SKM-1 (cell line): ENCODE measurements around the gene PRDX2.

Source experiments
- DNase-seq: peaks from one replicate; lab custom pipeline; 2025; ENCODE audit not compliant: unreplicated experiment; lab: John Stamatoyannopoulos, UW

Gene PRDX2

DNA sequence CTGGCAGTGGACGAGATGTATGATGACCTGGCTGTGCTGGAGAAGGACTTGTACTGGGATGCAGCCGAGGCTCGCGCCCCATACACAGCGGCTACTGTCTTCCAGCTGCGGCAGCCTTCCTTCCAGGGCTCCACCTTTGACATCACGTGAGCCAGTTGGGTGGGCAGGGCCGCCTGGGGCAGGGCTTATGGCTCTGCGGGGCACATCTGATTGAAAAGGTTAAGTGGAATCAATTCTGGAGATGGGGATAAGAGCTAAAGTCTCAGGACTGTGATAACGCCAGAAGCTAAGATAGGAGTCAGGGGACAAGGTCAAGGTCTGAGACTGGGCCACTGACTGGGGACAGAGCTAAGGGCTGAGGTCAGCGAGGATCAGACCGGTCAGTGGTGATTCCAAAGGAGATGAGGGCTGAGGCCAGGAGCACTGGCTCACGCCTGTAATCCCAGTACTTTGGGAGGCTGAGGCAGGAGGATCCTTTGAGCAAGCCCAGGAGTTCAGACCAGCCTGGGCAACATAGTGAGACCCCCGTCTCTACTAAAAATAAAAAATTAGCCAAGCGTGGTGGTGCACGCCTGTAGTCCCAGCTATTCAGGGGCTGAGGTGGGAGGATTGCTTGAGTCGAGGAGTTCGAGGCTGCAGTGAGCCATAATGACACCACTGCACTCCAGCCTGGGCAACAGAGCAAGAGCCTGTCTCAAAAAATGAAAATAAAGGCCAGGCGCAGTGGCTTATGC lies 45.3 kb downstream of the PRDX2 start:
- DNase-seq = no peak

DNA sequence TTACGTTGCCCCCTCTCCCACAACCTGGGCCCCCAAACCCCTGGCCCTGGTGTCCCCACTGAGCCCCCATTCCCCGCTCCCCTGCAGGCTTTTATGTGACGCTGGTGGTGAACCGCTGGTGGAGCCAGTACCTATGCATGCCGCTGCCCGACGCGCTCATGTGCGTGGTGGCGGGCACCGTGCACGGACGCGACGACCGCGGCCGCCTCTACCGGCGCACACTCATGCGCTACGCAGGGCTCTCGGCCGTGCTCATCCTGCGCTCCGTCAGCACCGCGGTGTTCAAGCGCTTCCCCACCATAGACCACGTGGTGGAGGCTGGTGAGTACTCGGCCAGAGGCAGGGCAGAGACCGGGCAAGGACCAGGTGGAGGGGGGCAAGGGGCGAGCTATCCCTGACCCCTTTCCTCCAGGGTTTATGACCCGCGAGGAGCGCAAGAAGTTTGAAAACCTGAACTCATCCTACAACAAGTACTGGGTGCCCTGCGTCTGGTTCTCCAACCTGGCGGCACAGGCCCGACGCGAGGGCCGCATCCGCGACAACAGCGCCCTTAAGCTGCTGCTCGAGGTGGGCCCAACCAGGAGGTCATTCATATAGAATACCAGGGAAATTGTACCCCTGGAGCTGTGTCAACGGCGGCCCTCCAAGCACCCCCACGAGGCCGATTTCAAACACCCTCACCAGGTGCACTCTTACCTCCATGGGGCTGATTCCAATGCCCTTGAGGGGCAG lies 47.0 kb downstream of the PRDX2 start:
- DNase-seq = no peak

DNA sequence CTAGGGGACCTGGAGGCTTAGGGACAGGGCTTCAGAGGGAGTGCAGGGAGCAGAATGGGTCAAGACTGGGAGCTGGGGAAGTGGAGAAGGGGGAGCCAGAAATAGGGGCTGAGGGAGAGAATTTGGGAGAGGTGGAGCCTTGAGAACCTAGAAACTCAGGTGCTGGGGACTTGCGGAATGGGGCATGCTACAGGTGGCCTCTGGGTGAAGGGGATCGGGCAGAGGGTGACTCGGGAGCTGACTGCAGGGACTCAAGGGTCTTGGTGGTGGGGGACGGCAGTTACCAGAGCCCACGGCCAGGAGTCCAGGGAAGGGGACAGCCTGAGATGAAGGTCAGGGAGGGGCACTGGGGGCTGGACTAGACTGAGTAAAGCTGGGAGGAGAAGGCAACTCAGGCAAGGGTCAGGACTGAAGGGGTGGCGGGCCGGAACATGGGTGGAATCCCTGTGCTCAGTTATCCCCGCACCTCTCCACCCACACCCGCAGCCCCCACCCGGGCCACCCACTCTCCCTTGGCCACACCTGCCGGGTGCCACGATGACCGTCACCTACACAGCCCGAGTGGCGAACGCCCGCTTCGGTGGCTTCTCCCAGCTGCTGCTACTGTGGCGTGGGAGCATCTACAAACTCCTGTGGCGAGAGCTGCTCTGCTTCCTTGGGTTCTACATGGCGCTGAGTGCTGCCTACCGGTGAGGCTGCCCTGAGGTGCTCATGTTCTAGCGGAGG lies 49.4 kb downstream of the PRDX2 start:
- no peak for DNase-seq

DNA sequence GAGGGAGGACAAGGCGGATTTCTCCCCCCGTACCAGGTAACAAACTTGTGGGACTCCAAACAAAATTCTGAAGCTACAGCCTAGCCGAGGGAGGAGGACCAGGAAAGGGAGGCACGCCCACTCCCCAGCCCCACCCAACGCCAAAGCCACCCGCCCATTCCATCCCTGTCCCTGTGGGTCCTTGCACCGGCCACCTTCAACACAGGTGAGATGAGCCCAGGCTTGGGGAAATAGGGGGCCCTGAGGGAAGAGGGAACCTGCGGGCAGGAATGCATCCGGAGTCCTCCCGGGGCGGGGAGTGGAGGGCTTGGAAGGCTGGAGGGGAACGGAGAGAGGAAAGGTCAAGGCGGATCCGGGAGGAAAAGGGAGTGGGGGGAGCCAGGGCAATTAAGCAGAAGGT lies 50.0 kb downstream of the PRDX2 start, which contains the start of gene BEST2:
Gene BEST2 (plus strand): TSS at position 157 of the 400 bp plus-strand sequence. CDS start 802 bp downstream, outside the sequence.
- DNase-seq = no peak

DNA sequence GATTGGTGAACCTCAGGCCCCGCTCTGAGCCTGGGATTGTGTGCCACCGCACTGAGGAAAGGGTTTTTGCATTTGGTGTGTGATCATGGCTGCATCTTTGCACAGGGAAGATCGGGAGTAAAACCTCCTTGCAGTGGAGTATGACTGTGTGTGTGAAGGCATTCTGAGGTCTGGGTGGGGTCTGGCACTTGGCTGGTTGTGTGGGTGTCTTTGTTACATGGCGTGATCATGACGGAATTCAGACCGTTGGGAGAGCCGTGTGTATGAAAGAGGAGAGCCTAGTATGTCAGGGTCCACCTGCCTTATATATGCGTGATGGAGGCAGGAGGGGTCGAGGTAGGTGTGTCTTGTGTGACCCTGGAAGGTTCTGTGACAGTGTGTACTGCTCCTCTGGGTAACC lies 50.7 kb downstream of the PRDX2 start:
- DNase-seq = no peak

DNA sequence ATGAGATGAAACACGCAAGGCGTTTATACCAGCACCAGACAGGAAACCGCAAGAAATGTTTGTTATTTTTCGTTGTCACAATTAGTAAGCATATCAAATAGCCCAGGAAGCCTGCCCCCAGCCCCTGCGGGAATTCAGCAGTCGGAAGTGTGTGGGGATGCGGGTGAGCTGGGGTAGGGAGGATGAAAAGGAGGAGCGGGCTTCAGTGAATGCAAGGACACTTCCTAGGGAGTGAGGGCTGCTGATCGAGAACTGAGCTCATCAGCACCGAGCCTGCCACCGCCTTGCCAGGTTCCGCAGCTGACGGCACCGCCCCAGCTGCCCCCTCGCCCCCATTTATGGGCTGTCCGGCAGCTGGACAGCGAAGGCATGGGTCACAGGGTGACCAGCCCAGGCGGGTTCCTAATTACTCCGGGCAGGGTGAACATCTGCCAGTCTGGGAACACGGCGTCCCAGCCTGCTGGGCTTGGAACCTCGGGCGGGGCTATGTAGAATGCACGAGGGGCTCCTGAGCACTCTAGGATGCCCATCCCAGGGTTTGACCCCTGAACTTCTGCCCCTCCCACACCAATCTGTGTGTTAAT lies 51.6 kb downstream of the PRDX2 start:
- no peak for DNase-seq

DNA sequence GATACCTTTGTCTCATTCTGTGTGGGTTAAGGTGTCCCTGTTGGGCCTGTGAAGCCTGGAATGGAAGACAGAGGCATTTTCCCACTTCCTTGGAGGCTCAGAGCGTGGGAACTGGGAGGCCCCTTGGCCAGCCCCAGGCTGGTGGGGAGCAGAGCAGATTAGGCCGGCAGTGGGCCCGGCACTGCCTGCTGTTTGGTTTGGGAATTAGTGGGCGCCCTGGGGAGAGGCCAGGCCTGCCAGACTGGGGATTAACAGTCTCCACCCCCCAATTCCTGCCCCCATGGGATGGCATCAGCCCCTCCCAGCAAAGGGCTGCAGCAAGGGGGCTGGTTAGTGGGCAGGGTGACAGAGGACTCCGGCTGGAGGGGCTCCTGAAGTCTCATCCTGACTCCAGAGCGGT lies 53.1 kb downstream of the PRDX2 start:
- DNase-seq = no peak
